Measurements from ENCODE around the gene AKAP12. TPM values are rescaled to one million over a fixed set of nuclear protein-coding genes. Genes with fewer than 3 reads are reported as not detected.

AKAP12 gene
- total RNA-seq, 3 donors from 2014 or later: 0.63 to 0.91 (median 0.79) TPM

- DNase-seq (no peak), ATAC-seq (no peak)
- Mint-ChIP-seq H3K9me3 (no peaks in the 10 kb centered on the region), H3K36me3 (ENCODE audit: insufficient read depth) (no peaks in the 10 kb centered on the region), H3K4me3 (no peak overlapping the region), H3K4me1 (ENCODE audit: low read depth) (no peaks in the 10 kb centered on the region), H3K27me3 (ENCODE audit: low read depth) (peaks cover 22% of the 10 kb centered on the region)
Observed at GRCh38 chr6:151248295-151248694, 8.5 kb downstream of the AKAP12 start.

DNA sequence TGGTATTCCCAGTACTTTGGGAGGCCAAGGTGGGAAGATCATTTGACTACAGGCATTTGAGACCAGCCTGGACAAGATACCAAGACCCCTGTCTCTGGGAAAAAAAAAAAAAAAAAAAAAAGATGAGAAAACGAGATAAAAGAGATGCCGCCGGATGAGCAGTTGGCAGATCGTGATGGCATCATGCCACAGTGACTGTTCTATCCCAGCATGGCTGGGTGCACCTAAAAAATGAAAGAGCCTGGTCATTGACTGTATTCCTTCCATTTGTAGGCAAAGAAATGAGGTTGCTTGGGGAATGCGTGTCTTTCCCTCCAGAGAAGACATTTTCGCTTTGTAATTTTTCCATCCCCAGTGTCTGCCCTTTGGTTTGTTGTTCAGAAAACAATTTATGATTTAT lies 12.9 kb downstream of the AKAP12 start:
- Mint-ChIP-seq H3K4me1 (ENCODE audit: low read depth) (no peaks in the 10 kb centered on the region), H3K36me3 (ENCODE audit: insufficient read depth) (no peaks in the 10 kb centered on the region), H3K9me3 (no peaks in the 10 kb centered on the region), H3K27me3 (ENCODE audit: low read depth) (peaks cover 10% of the 10 kb centered on the region), H3K4me3 (no peak overlapping the region)
- no peak for ATAC-seq
- no peak for DNase-seq

DNA sequence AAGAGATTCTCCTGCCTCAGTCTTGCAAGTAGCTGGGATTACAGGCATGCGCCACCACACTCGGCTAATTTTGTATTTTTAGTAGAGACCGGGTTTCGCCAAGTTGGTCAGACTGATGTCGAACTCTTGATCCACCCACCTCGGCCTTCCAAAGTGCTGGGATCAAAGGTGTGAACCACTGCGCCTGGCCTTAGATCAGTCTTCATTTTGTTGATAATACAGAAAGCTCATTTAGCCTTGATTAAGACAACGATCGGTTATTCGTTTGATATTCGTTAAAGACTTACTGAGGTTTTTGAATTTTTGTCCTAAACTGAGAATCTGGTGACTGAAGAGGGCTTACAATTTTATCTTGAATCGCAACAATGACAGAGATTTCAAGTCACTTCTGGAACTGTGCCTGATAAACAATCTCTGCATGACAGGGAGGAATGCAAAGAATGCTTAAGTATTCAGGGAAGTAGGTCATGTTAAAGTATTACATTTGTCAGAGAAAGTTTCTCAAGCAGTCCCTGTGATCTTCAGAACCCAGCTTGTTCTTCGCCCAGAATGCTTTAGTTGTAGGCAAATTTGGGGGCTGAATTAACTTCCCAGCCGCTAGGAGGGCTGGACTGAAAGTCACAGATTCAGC lies 14.8 kb downstream of the AKAP12 start:
- no peak for ATAC-seq
- no peaks in the 10 kb centered on the region for H3K9me3 Mint-ChIP-seq
- DNase-seq: no peak
- no peak overlapping the region for H3K4me3 Mint-ChIP-seq
- peaks cover 6% of the 10 kb centered on the region for H3K27me3 Mint-ChIP-seq (ENCODE audit: low read depth)
- H3K36me3 Mint-ChIP-seq (ENCODE audit: insufficient read depth): no peaks in the 10 kb centered on the region
- H3K4me1 Mint-ChIP-seq (ENCODE audit: low read depth): no peaks in the 10 kb centered on the region

- Mint-ChIP-seq H3K4me1 (ENCODE audit: low read depth) (no peaks in the 10 kb centered on the region), H3K36me3 (ENCODE audit: insufficient read depth) (no peaks in the 10 kb centered on the region), H3K27me3 (ENCODE audit: low read depth) (peaks cover 2% of the 10 kb centered on the region), H3K4me3 (no peak overlapping the region), H3K9me3 (no peaks in the 10 kb centered on the region)
- no peak for DNase-seq
- no peak for ATAC-seq
Observed at GRCh38 chr6:151255811-151256210, 16.0 kb downstream of the AKAP12 start.

DNA sequence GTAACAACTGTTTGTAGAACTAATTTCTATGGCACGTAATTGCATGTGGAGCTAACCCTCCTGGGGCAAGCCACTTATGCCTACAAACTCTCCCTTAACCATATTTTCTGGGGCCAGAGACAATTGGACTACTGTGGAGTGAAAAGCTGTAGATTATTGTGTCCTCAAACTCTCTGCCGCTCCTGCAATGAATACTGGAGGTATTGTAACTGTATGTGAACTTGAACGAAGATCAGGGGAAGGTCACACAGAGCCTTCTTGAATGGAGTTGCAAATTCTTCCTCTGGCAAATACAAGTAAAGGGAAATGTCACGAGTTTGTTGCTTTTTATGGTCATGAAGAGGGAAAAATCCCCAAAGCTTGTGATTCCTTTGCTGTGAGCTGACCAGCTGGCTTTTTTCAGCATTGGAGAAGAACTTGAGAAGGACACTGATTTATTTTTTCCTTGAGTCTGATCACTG lies 18.2 kb downstream of the AKAP12 start:
- Mint-ChIP-seq H3K27me3 (ENCODE audit: low read depth) (peaks cover 6% of the 10 kb centered on the region), H3K36me3 (ENCODE audit: insufficient read depth) (no peaks in the 10 kb centered on the region), H3K9me3 (no peaks in the 10 kb centered on the region), H3K4me3 (no peak overlapping the region), H3K4me1 (ENCODE audit: low read depth) (no peaks in the 10 kb centered on the region)
- no peak for DNase-seq
- no peak for ATAC-seq

DNA sequence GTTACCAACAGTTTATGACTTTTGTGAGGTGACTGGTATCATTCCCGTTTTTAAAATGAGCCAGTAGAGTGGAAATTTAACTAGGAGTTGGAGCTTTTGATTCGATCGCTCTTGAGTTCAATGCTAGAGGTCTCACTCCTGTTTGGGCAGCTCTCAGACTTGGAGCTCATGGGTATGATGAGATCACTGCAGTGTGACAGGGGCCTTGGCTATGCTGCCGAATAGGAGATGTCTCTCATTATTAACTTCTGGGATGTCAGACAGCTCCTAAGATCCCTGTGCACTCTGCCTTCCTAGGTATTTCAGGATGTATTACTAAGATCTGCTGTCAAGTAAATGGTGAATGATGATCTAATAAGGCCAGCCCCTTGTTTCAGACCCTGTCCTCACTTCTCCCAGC lies 20.4 kb downstream of the AKAP12 start:
- Mint-ChIP-seq H3K4me1 (ENCODE audit: low read depth) (no peaks in the 10 kb centered on the region), H3K27me3 (ENCODE audit: low read depth) (peaks cover 9% of the 10 kb centered on the region), H3K9me3 (no peaks in the 10 kb centered on the region), H3K36me3 (ENCODE audit: insufficient read depth) (no peaks in the 10 kb centered on the region), H3K4me3 (no peak overlapping the region)
- DNase-seq (no peak), ATAC-seq (no peak)

DNA sequence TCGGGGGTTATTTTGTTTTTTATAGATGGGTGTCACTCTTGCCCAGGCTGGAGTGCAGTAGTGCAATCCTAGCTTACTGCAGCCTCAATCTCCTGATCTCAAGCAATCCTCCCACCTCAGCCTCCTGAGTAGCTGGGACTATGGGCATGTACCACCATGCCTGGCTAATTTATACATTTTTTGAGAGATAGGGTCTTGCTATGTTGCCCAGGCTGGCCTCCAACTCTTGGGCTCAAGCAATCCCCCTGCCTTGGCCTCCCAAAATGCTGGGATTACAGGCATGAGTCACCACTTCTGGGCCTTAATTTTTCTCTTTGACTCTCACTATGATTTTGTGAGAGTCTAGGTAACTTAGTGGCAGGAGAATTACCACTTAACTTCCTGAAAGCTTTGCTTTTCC lies 23.3 kb downstream of the AKAP12 start:
- no peaks in the 10 kb centered on the region for H3K9me3 Mint-ChIP-seq
- DNase-seq (no peak), ATAC-seq (no peak)
- no peak overlapping the region for H3K4me3 Mint-ChIP-seq
- H3K27me3 Mint-ChIP-seq (ENCODE audit: low read depth): peaks cover 9% of the 10 kb centered on the region
- H3K36me3 Mint-ChIP-seq (ENCODE audit: insufficient read depth): no peaks in the 10 kb centered on the region
- no peaks in the 10 kb centered on the region for H3K4me1 Mint-ChIP-seq (ENCODE audit: low read depth)

DNA sequence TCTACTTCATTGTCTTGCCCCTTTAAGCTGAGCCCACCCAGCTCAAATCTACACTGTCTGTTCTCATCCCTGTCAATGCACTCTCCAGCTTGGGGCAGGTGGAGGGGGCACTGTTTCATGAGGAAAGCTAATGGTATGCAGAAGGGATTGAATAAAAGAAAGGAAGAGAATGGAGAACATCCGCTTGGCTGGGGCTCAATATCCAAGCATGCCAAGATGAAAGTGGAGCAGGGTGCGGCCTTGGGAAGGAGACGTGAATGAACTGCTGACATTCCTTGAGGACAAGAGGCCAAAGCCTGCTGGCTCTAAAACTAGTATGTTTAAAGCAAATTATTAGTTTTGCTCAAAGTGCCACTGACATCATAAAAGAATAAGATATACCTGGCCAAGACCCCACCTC lies 24.2 kb downstream of the AKAP12 start:
- Mint-ChIP-seq H3K4me3 (no peak overlapping the region), H3K9me3 (no peaks in the 10 kb centered on the region), H3K27me3 (ENCODE audit: low read depth) (peaks cover 9% of the 10 kb centered on the region), H3K36me3 (ENCODE audit: insufficient read depth) (no peaks in the 10 kb centered on the region), H3K4me1 (ENCODE audit: low read depth) (no peaks in the 10 kb centered on the region)
- DNase-seq (no peak), ATAC-seq (no peak)

DNA sequence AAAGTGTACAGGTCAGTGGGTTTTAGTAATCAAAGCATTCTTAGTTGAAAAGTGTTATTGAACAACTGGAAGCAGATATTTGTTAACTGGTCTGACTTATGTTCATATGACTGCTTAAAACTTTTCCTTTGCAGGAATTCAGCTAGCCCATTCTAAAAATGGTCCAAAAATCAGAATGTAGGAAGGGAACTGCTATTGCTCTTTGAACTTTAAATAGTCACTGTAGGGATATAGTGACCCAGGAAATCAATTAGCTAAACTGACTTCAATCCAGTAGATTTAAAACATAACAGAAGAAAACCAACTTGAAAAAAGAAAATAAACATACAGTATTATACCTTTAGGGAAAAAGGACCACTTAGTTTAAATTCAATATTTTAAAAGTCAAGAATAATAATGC lies 25.5 kb downstream of the AKAP12 start:
- ATAC-seq (no peak), DNase-seq (no peak)
- Mint-ChIP-seq H3K4me1 (ENCODE audit: low read depth) (no peaks in the 10 kb centered on the region), H3K27me3 (ENCODE audit: low read depth) (peaks cover 9% of the 10 kb centered on the region), H3K9me3 (no peaks in the 10 kb centered on the region), H3K4me3 (no peak overlapping the region), H3K36me3 (ENCODE audit: insufficient read depth) (no peaks in the 10 kb centered on the region)

- no peaks in the 10 kb centered on the region for H3K4me1 Mint-ChIP-seq (ENCODE audit: low read depth)
- DNase-seq (no peak), ATAC-seq (no peak)
- no peaks in the 10 kb centered on the region for H3K9me3 Mint-ChIP-seq
- H3K36me3 Mint-ChIP-seq (ENCODE audit: insufficient read depth): no peaks in the 10 kb centered on the region
- no peak overlapping the region for H3K4me3 Mint-ChIP-seq
- H3K27me3 Mint-ChIP-seq (ENCODE audit: low read depth): peaks cover 5% of the 10 kb centered on the region
Observed at GRCh38 chr6:151269321-151269995, 29.7 kb downstream of the AKAP12 start.

DNA sequence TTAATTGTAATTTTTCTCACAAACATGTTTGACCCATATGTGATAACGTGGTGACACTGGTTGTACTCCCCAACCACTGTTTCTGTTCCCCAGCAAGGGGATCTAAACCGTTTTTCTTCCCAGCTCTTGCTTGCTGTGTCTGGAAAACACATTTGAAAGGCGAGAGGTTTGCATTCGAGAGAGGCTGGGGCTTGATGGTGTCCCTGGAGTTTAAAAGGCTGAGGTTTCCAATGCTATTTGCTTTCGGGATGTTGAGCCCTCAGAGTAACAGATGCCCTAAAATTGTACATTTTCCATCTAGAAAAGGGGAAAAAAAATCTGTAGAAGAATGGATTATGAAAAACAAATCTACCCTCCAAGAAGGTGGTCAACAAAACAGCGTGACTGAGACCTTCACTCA lies 35.4 kb downstream of the AKAP12 start:
- peaks cover 9% of the 10 kb centered on the region for H3K27me3 Mint-ChIP-seq (ENCODE audit: low read depth)
- no peaks in the 10 kb centered on the region for H3K36me3 Mint-ChIP-seq (ENCODE audit: insufficient read depth)
- no peaks in the 10 kb centered on the region for H3K9me3 Mint-ChIP-seq
- no peak overlapping the region for H3K4me3 Mint-ChIP-seq
- no peaks in the 10 kb centered on the region for H3K4me1 Mint-ChIP-seq (ENCODE audit: low read depth)
- DNase-seq: no peak
- no peak for ATAC-seq

- DNase-seq: no peak
- Mint-ChIP-seq H3K9me3 (no peaks in the 10 kb centered on the region), H3K27me3 (ENCODE audit: low read depth) (peaks cover 9% of the 10 kb centered on the region), H3K36me3 (ENCODE audit: insufficient read depth) (no peaks in the 10 kb centered on the region), H3K4me3 (no peak overlapping the region), H3K4me1 (ENCODE audit: low read depth) (no peaks in the 10 kb centered on the region)
- no peak for ATAC-seq
Observed at GRCh38 chr6:151275566-151275965, 35.8 kb downstream of the AKAP12 start.

DNA sequence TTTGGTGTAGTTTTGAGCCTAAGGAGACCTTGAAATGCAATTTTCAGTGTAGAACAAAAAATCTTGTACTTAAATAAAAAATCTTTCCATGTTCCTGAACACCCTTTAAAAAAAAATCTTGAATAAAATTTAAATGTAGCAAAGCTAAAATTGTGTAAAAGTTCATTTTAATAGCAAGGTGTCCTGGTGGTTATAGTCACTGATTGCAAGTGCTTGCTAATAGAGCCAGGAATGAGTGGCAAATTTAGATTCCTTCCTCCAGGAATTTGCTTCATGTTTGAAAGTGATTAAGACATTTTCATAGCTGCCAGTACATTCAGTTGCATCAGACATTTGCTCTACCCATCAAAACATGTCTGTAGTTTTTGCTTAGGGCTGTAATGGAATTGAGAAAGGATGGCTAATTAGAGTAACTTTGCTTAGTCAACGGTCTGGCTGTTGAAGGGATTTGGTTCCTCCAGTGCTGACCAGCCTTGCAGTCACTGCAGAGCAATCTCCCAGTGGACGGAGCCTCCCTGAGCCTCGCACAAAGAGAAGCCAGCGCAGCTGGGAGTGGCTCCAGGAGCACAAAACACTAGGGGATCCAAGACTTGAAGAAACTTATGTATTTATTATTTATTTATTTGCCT lies 36.5 kb downstream of the AKAP12 start:
- Mint-ChIP-seq H3K4me1 (ENCODE audit: low read depth) (no peaks in the 10 kb centered on the region), H3K27me3 (ENCODE audit: low read depth) (peaks cover 9% of the 10 kb centered on the region), H3K4me3 (no peak overlapping the region), H3K9me3 (no peaks in the 10 kb centered on the region), H3K36me3 (ENCODE audit: insufficient read depth) (no peaks in the 10 kb centered on the region)
- ATAC-seq (no peak), DNase-seq (no peak)

DNA sequence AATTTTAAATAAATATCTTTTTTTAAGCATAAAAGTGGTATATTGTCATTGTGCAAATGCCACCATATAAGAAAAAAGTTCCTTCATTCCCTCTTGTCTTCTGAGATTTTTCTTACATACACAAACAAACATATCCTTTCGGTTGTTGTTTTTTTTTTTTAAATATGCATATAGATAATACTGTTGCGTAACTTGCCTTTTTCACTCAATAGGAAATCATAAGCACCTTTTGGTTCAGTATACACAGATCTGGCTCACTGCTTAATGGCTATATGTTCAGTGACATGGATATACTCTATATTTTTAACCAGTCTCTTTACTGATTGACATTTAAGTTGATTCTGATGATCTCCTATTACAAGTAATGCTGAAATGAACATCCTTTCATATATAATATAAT lies 40.1 kb downstream of the AKAP12 start:
- H3K36me3 Mint-ChIP-seq (ENCODE audit: insufficient read depth): no peaks in the 10 kb centered on the region

DNA sequence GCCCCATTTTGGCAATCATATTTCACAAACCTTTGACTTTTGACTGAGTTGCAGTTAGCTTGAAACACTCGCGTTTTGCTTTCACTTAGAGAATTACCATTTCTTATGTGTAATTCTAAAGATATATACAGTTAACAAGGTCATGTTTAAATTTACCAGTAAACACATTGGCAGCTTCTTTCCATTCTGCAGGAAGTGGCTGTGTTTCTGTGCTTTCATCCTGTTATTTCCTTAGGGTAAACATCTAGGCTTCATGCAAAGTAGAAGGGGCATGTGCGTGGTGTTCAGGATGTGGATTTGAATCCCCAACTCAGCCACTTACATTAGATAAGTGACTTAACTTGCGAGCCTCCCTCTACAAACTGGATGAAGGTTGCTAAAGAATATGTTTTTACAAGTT lies 41.1 kb downstream of the AKAP12 start:
- H3K9me3 Mint-ChIP-seq: no peaks in the 10 kb centered on the region
- ATAC-seq: no peak

More for the DNA sequence above, 40.1 kb downstream of the AKAP12 start:
- peaks cover 7% of the 10 kb centered on the region for H3K4me1 Mint-ChIP-seq (ENCODE audit: low read depth)
- H3K4me3 Mint-ChIP-seq: no peak overlapping the region
- ATAC-seq (no peak), DNase-seq (no peak)
- peaks cover 10% of the 10 kb centered on the region for H3K27me3 Mint-ChIP-seq (ENCODE audit: low read depth)
- H3K9me3 Mint-ChIP-seq: no peaks in the 10 kb centered on the region

More for the DNA sequence above, 41.1 kb downstream of the AKAP12 start:
- DNase-seq: no peak
- H3K27me3 Mint-ChIP-seq (ENCODE audit: low read depth): peaks cover 10% of the 10 kb centered on the region
- peaks cover 12% of the 10 kb centered on the region for H3K4me1 Mint-ChIP-seq (ENCODE audit: low read depth)
- no peak overlapping the region for H3K4me3 Mint-ChIP-seq
- no peaks in the 10 kb centered on the region for H3K36me3 Mint-ChIP-seq (ENCODE audit: insufficient read depth)

Data from activated T-cell treated with anti-CD3 and anti-CD28 coated beads, Interleukin-2, amount 50 U/mL, for 4 hours (primary cell).